ENCODE data around the gene AKNAD1. TPM values are rescaled to one million over a fixed set of nuclear protein-coding genes. Genes with fewer than 3 reads are reported as not detected.

The AKNAD1 gene
- total RNA-seq, 3 donors from 2014 or later = 0.60 TPM; not detected in 2

DNA sequence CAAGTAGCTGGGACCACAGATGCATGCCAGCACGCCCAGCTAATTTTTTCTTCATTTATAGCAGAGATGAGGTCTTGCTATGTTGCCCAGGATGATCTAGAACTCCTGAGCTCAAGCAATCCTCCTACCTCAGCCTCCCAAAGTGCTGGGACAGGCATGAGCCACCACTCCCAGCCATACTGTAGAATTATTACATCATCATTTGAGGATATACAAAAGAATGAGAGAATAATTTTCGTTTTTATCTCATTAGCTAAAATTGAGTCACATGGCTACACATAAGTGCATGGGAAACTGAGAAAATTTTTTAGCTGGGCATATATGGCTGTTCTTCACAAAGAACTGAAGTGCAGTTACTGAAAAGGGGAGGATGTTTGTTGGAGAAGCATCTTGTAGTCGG, 89.2 kb downstream of the AKNAD1 start:
- H3K4me3 ChIP-seq = no peak overlapping the region
- no peak for ATAC-seq
- H3K36me3 ChIP-seq (ENCODE audit: low read depth) = no peaks in the 10 kb centered on the region
- TF ChIP-seq, protein P1, sequence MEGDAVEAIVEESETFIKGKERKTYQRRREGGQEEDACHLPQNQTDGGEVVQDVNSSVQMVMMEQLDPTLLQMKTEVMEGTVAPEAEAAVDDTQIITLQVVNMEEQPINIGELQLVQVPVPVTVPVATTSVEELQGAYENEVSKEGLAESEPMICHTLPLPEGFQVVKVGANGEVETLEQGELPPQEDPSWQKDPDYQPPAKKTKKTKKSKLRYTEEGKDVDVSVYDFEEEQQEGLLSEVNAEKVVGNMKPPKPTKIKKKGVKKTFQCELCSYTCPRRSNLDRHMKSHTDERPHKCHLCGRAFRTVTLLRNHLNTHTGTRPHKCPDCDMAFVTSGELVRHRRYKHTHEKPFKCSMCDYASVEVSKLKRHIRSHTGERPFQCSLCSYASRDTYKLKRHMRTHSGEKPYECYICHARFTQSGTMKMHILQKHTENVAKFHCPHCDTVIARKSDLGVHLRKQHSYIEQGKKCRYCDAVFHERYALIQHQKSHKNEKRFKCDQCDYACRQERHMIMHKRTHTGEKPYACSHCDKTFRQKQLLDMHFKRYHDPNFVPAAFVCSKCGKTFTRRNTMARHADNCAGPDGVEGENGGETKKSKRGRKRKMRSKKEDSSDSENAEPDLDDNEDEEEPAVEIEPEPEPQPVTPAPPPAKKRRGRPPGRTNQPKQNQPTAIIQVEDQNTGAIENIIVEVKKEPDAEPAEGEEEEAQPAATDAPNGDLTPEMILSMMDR (IDR thresholded peaks at IDR 0.05) = no peak
- no peaks in the 10 kb centered on the region for H3K4me1 ChIP-seq (ENCODE audit: low read depth)
- intact Hi-C loops (cut with DNase I, micrococcal nuclease) = no loop called here
- H3K9me3 ChIP-seq = no peaks in the 10 kb centered on the region
- no peak for DNase-seq

DNA sequence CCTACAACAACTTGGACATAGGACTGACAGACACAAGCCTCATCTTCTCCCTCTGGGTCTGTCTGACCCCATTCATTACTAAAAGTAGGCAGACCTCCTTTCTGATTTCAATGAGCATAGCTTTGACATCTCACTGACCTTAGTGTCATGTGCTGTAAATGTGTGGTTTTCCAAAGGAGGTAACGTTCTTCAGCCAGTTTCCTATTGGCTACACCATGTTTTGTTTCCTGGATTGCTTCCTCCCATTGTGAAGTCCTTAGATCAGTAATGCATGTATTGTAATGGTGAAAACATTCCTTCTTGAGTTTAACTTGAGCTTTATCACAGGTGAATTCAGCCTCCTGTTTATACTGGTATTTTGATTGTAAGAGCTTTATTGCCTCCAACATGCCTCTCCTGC, 89.8 kb downstream of the AKNAD1 start:
- H3K36me3 ChIP-seq (ENCODE audit: low read depth) = no peaks in the 10 kb centered on the region
- ATAC-seq (no peak), DNase-seq (no peak)
- H3K4me1 ChIP-seq (ENCODE audit: low read depth) = no peaks in the 10 kb centered on the region
- no peak overlapping the region for H3K4me3 ChIP-seq
- TF ChIP-seq, protein P1 (IDR thresholded peaks at IDR 0.05) = no peak
- H3K9me3 ChIP-seq = no peaks in the 10 kb centered on the region
- intact Hi-C loops (cut with DNase I, micrococcal nuclease) = no loop called here

Other genes with a start within 250 kb of the AKNAD1 start
- 1 to 10 TPM; 5.9 to 8.9 (median 7.8) TPM for gene HENMT1, start 196.0 kb downstream of the AKNAD1 start, total RNA-seq
- 10 to 100 TPM; 32.8 to 38.3 (median 38.2) TPM for gene PRPF38B, start 164.8 kb downstream of the AKNAD1 start, total RNA-seq
- gene FNDC7, start 144.2 kb downstream of the AKNAD1 start, total RNA-seq = not detected
- gene STXBP3, start 110.4 kb downstream of the AKNAD1 start, total RNA-seq = 10 to 100 TPM; 50.8 to 71.4 (median 66.1) TPM
- 10 to 100 TPM; 20.9 to 56.6 (median 25.9) TPM for gene GPSM2, start 19.9 kb upstream of the AKNAD1 start, total RNA-seq
- gene CLCC1, start 106.4 kb upstream of the AKNAD1 start, total RNA-seq = 10 to 100 TPM; 19.9 to 32.1 (median 21.3) TPM
- 10 to 100 TPM in 1 of 3 donors, 1 to 10 TPM in 2; 6.5 to 25.4 (median 7.5) TPM for gene WDR47, start 185.0 kb upstream of the AKNAD1 start, total RNA-seq
- 10 to 100 TPM; 35.7 to 52.8 (median 36.5) TPM for gene TAF13, start 218.9 kb upstream of the AKNAD1 start, total RNA-seq
- gene TMEM167B, start 233.7 kb upstream of the AKNAD1 start, total RNA-seq = 10 to 100 TPM; 38.5 to 48.1 (median 45.9) TPM